Kidney (tissue), 14 donors: ENCODE measurements around the gene TNFRSF11A. TPM values are rescaled to one million over a fixed set of nuclear protein-coding genes. Genes with fewer than 3 reads are reported as not detected.

Source experiments
- DNase-seq, 5 donors: peaks; one replicate each; pipeline ENCODE4 v3.0.0-alpha.2; 2013 to 2020
- FAIRE-seq: peaks from 2 replicates; lab custom pipeline; 2012; peaks lifted over from hg19 to GRCh38; lab: Jason Lieb, UNC
- H3K27ac ChIP-seq, 2 donors: one replicate each; pipeline ENCODE4 v1.7.0; 2013; ENCODE audit warnings: low read depth in 2 of 2, low read length in 2 of 2, inconsistent platforms in 1 of 2
- H3K27me3 ChIP-seq: one replicate; pipeline ENCODE4 v1.7.1; 2013; ENCODE audit warnings: low read length, inconsistent platforms; ENCODE audit not compliant: control insufficient read depth, insufficient read depth
- H3K36me3 ChIP-seq, 3 donors: one replicate each; pipeline versions ENCODE4 v1.7.0 to v1.7.1; 2013; ENCODE audit warnings: low read length in 3 of 3, control low read depth in 1 of 3, inconsistent platforms in 1 of 3; ENCODE audit not compliant: insufficient read depth in 3 of 3, control insufficient read depth in 2 of 3
- H3K4me1 ChIP-seq, 3 donors: one replicate each; pipeline versions ENCODE4 v1.7.0 to v1.7.1; 2013; ENCODE audit warnings: low read length in 3 of 3, inconsistent platforms in 1 of 3, low read depth in 1 of 3; ENCODE audit not compliant: control insufficient read depth in 2 of 3, insufficient read depth in 2 of 3
- H3K4me3 ChIP-seq, 3 donors: one replicate each; pipeline versions ENCODE4 v1.7.0 to v1.8.1; 2013; ENCODE audit warnings: low read length in 3 of 3, control low read depth in 1 of 3, inconsistent platforms in 1 of 3
- H3K9ac ChIP-seq, 3 donors: one replicate each; pipeline versions ENCODE4 v1.7.0 to v1.7.1; 2013; ENCODE audit warnings: low read length in 3 of 3, control low read depth in 1 of 3, inconsistent platforms in 1 of 3
- H3K9me3 ChIP-seq, 3 donors: one replicate each; pipeline versions ENCODE4 v1.7.0 to v1.7.1; 2013; ENCODE audit warnings: low read length in 3 of 3, control low read depth in 1 of 3, inconsistent platforms in 1 of 3; ENCODE audit not compliant: control insufficient read depth in 2 of 3, insufficient read depth in 1 of 3
- intact Hi-C: fragments of 100-400 bp; cut with DNase I; formaldehyde crosslinking; loops from one replicate; pipeline ENCODE4 v1.11.1; 2022
- polyA plus RNA-seq: library from polyadenylated mRNA; stranded (reverse); fragments of 350-450 nt; fragmentation: Illumina TruSeq; extraction: RNeasy Lipid Tissue Mini Kit (QIAGEN cat#74804); gene quantifications from one replicate; pipeline ENCODE4 v1.2.3, GENCODE V29; 2014; ENCODE audit warnings: low read depth, low replicate concordance; ENCODE audit not compliant: insufficient read depth
- total RNA-seq: library from RNA; stranded (reverse); fragmentation: NEBNext Ultra II Directional; extraction: Animal tissue kit (Norgen Biotek cat#: 25700); gene quantifications from one replicate; pipeline ENCODE4 v1.2.1, GENCODE V29; 2021
- TF ChIP-seq, protein P1 (sequence below): IDR thresholded peaks from 3 replicates; pipeline ENCODE4 v1.5.1; 2012; ENCODE audit warnings: mild to moderate bottlenecking, moderate library complexity, borderline replicate concordance; ENCODE audit not compliant: insufficient read depth; ENCODE audit errors: extremely low read depth
- donor health status: control.
- donor health status: control.
- donor health status: control.
- donor health status: control.
- donor health status: control.
- donor health status: DM: yes; HTN: yes; CAD: no.
- donor health status: Normal renal cell carcinoma (clear cell type).

TNFRSF11A gene
- total and polyA plus RNA-seq, 2 donors from 2014 or later, result 0.39 to 5.4 TPM

DNA sequence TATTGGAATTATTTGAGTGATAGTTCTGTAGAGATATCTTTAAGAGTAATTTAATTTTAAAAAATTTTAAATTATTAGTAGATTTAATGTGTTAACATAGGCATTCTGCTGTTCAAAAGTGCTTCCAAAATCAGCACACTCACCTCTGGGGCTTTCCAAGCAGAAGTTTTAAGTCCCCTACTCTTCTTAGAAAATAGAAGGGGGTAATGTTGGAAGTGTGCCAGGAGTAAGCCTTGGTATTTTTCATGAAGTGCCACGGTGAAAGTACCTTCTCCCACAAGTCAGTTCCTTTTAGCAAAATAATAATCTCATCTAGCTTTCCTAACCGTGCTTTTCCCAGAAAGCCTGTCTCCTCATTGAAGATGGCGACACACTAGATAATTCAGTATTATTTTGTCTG, 3.9 kb upstream of the TNFRSF11A start:
- no peak for DNase-seq
- Histone ChIP-seq H3K9ac (no peak overlapping the region), H3K27me3 (peaks cover 7% of the 10 kb centered on the region), H3K9me3 (no peaks in the 10 kb centered on the region), H3K36me3 (no peaks in the 10 kb centered on the region), H3K4me1 (peaks cover 0 to 6% (median 0%) of the 10 kb centered on the region in 3 donors), H3K27ac (no peak overlapping the region), H3K4me3 (no peak overlapping the region)
- no peak for FAIRE-seq
- intact Hi-C loops, result no loop called here
- TF ChIP-seq, protein P1, sequence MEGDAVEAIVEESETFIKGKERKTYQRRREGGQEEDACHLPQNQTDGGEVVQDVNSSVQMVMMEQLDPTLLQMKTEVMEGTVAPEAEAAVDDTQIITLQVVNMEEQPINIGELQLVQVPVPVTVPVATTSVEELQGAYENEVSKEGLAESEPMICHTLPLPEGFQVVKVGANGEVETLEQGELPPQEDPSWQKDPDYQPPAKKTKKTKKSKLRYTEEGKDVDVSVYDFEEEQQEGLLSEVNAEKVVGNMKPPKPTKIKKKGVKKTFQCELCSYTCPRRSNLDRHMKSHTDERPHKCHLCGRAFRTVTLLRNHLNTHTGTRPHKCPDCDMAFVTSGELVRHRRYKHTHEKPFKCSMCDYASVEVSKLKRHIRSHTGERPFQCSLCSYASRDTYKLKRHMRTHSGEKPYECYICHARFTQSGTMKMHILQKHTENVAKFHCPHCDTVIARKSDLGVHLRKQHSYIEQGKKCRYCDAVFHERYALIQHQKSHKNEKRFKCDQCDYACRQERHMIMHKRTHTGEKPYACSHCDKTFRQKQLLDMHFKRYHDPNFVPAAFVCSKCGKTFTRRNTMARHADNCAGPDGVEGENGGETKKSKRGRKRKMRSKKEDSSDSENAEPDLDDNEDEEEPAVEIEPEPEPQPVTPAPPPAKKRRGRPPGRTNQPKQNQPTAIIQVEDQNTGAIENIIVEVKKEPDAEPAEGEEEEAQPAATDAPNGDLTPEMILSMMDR, result no peak

DNA sequence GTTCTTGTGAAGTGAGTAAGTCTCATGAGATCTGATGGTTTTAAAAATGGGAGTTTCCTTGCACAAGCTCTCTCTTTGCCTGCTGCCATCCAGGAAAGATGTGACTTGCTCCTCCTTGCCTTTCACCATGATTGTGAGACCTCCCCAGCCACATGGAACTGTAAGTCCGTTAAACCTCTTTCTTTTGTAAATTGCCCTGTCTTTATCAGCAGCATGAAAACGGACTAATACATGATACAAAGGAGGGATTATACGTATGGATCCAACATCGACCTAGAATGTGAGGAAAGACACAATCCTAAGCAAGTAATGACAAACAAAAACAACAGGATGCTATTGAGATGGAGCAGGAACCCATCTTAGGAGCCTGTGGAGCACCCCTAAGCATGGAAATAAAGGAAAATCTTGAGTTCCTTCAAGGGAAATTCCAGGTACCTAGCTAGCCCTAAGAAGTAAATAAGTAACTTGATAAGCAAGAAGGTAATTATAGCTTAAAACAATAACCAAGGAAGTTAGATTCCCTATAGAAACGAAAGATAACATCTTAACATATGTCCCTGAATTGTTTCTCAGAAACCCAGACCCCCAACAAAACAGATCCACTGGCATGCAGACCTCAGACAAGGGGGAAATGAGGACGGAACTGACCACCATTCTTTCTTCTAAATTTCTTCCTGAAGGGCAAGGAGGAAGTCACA, 1.5 kb upstream of the TNFRSF11A start:
- no peaks in the 10 kb centered on the region for H3K36me3 ChIP-seq
- no peak overlapping the region for H3K4me3 ChIP-seq
- H3K27me3 ChIP-seq, result peaks cover 19% of the 10 kb centered on the region
- DNase-seq, result no peak
- FAIRE-seq, result no peak
- no peak overlapping the region for H3K9ac ChIP-seq
- H3K4me1 ChIP-seq, result peaks cover 0 to 10% (median 0%) of the 10 kb centered on the region in 3 donors
- no peak overlapping the region for H3K27ac ChIP-seq
- TF ChIP-seq, protein P1, result no peak
- no peaks in the 10 kb centered on the region for H3K9me3 ChIP-seq
- intact Hi-C loops, result no loop called here

DNA sequence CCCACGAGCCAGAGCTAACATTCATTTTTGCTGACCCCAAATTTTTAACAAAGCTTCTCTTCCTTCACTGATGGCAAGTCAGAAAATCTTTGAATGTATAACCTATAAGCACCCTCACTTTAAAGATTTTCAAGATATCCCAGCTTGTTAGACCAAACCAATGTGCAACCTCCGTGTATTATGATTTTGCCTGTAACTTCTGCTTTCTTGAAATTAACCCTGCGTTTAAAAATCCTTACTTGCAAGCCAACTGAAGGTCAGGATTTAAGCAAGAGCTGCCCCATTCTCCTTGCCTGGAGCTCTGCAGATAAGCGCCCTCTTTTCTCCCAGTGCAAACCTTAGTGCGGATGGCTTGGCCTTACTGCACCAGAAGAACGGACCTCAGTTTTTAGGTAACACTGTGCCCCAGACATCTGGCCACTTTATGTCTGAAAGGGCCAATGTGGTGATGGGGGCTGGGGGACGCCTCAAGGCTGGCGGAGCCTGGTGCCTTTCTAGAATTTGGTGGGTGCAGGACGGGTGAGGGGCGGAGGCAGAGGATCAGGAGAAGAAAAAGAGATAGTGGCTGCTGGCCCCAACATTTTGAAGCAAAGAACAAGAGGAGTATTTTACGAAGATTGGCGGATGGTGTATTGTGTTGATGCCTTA, 805 bp upstream of the TNFRSF11A start:
- Histone ChIP-seq H3K9ac (no peak overlapping the region), H3K9me3 (no peaks in the 10 kb centered on the region), H3K27ac (no peak overlapping the region), H3K4me1 (peaks cover 0 to 10% (median 0%) of the 10 kb centered on the region in 3 donors), H3K4me3 (peak overlapping the region in 1 of 3 donors; percentile 30), H3K27me3 (peaks cover 19% of the 10 kb centered on the region), H3K36me3 (no peaks in the 10 kb centered on the region)
- TF ChIP-seq, protein P1, result no peak
- intact Hi-C loops, result no loop called here
- FAIRE-seq, result no peak
- no peak for DNase-seq
